Spleen (tissue), 7 donors: Measurements from ENCODE around the gene CLN5.

Experiments
- POLR2A ChIP-seq, 3 donors: fragments of 450-650 bp; IDR thresholded peaks; one replicate each; pipeline ENCODE4 v1.5.1; 2017; ENCODE audit warnings: antibody characterized with exemption in 3 of 3, mild to moderate bottlenecking in 1 of 3
- TF ChIP-seq, protein P1 (sequence below), 11 experiments: fragments of 200-600 bp in 7 of 11; fragments of 450-650 bp in 4 of 11; sonication (generic) in 4 of 11; IDR thresholded peaks in 8 of 11; conservative IDR thresholded peaks in 3 of 11; 1 replicate in 7 of 11; 2 replicates in 4 of 11; pipeline versions ENCODE4 v1.4.0 to v1.8.0; 2016 to 2021; ENCODE audit warnings: antibody characterized with exemption in 11 of 11, inconsistent platforms in 4 of 11, mild to moderate bottlenecking in 1 of 11
- donor health status: DM: no; HTN: no; CAD: no; lungs with moderate emphysema.
- donor health status: DM: no; HTN: no; CAD: no.
- donor health status: DM: no; HTN: no; CAD: no.

DNA sequence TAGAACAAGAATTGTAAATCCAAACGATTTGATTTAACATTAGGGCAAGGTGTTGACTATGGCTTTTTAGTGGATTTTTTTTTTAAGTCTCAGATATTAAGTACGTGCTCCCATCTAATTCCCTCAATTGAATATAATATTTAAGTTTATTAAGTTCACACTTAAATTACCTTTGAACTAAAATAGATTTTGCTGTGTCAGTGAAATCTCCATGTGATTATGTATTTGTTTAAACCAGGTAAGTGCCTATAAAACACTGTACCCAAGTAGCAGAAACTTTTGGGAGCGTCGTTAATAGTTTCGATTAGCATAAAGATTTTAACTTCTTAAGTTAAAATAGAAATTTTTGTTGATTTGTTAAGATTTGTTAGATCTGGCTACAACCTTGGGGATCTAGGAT is 1.6 kb downstream of the CLN5 start:
- TF ChIP-seq, protein P1, sequence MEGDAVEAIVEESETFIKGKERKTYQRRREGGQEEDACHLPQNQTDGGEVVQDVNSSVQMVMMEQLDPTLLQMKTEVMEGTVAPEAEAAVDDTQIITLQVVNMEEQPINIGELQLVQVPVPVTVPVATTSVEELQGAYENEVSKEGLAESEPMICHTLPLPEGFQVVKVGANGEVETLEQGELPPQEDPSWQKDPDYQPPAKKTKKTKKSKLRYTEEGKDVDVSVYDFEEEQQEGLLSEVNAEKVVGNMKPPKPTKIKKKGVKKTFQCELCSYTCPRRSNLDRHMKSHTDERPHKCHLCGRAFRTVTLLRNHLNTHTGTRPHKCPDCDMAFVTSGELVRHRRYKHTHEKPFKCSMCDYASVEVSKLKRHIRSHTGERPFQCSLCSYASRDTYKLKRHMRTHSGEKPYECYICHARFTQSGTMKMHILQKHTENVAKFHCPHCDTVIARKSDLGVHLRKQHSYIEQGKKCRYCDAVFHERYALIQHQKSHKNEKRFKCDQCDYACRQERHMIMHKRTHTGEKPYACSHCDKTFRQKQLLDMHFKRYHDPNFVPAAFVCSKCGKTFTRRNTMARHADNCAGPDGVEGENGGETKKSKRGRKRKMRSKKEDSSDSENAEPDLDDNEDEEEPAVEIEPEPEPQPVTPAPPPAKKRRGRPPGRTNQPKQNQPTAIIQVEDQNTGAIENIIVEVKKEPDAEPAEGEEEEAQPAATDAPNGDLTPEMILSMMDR (IDR thresholded peaks at IDR 0.05 in 8 of 11, conservative IDR thresholded peaks at IDR 0.05 in 3 of 11) = no peak
- no peak for TF ChIP-seq POLR2A (IDR thresholded peaks at IDR 0.05)
